NCI-H1436 treated with DMSO at 0.1 percent for 48 hours (cell line): ENCODE data around the gene ST6GALNAC3.

Source experiments
- DNase-seq: peaks from one replicate; lab custom pipeline; 2025; lab: John Stamatoyannopoulos, UW

The ST6GALNAC3 gene

DNA sequence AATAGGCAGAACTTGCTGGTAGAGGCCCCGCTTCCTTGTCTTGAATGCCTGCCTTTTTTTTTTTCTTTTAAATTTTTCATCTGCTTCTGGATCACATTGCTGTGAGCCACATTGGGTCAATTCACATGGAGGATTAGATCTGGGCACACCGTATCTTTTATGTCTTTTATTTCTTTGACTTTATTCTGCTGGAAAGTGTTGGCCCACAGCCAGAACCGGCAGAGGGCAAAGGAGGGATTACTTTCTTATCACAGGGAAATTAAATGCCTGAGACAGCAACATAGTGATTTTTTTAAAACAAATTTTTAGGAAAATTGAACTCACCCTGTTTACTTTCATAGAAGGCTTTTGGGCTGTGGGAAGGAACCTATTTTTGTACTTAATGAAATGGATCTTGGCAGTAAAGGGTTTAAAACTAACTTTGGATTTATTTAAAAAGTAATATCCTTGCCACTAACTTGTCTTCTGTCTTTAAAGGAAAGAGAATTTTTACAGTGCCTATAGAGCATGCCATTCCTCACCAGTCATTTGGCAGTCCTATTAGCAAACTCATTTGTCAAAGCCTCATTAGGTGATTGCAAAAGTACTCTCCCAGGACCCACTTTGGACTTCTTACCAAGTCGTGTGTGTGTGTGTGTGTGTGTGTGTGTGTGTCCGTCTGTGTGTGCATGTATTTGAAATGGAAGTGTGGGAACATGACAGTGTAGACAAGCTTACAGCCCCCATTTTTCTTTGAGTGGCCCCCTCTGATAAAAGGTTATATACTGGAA lies 68.4 kb downstream of the ST6GALNAC3 start:
- no peak for DNase-seq

GRCh38 chr1:76144247-76144646 lies 69.7 kb downstream of the ST6GALNAC3 start:
- DNase-seq: no peak

- DNase-seq: no peak
Measured at GRCh38 chr1:76145332-76145731, 70.8 kb downstream of the ST6GALNAC3 start.

DNA sequence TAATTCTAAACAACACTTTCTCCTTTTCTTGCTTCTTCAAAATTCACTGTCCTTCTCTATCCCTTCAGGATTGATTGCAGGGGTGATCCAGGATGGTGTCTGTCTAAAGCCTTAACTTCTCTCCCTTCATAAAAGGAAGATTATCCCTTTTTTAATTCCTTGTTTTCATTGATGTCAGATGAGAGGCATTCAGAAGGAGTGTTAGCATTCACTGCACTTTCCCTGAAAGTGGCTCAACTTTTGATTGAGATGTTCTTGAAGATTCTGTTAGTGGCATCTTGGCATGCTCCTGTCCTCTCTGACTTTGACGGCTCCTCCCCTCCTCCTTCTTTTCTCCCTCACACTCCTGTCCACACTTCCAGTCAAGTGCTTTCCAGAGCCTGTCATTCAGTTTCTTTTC lies 71.6 kb downstream of the ST6GALNAC3 start:
- no peak for DNase-seq

DNA sequence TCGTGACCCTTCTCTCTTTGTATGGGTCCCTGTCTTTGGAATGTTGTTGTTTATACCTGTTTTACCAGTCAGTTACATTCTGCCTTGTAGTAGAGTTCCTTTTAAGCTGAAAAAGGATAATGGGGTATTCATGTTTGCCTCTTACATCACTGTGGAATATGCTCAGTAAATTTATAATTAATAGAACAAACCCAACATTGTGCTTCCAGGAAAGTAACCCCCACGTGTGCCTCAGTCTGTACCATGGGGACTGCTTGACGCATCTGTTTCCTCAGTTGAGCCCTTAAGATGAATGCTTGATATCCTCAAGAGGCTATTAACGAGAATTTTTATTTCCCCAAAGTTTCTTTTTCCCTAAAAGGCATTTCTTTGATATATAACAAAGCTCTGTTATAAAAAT lies 73.4 kb downstream of the ST6GALNAC3 start:
- no peak for DNase-seq

GRCh38 chr1:76148460-76148859 lies 73.9 kb downstream of the ST6GALNAC3 start:
- DNase-seq: no peak

DNA sequence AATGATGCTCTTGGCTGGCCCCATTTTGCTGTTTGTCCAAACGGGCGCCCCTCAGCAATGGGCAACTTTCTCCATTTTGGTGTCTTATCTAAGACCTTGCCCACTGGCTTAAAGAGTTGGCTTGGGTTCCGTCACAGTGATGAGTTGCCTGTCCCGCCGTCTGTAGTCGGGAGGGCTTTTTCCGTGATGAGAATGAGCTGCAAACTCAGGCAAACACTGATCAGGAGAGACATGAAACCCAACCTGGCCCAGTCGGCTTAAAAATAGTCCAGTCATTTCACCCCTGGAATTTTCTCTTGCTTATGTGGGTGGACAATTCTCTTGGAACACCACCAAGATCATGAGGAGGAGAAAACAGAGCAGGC lies 79.3 kb downstream of the ST6GALNAC3 start:
- DNase-seq: no peak

DNA sequence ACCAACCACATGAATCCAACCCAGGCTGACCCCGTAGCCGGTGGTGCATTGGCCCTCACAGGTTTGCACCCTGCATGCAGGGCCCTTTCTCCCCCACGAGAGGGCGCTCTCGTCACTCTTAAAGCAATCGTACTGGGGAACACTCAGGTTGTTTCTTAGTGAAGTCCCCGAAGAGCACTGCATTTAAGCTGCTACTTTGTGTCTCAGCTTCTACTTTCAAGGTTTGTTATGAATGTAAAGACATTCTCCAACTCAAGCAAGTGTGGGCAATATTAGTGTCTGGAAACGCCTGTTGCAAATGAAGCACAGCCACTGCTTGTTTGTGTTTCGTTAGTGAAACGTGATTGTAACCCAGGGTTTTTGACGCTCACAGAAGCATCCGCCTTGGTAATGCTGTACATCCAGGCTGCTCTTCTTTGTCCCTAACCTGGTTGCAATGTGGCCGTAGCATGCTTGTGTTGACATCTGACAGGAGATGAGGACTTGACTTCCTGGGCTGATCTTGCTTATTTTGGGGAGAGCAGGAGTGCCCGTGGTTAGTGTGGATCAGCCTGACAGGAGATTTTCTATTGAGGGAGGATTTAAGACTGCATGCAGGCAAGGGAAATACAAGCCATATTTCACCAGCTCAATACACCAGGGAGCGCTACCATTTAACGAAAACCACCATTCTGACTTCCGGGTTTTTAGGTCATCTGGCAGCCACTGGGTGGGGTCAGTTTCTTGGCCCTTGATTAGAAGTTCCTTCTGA lies 79.8 kb downstream of the ST6GALNAC3 start:
- peak; percentile 61 for DNase-seq

DNA sequence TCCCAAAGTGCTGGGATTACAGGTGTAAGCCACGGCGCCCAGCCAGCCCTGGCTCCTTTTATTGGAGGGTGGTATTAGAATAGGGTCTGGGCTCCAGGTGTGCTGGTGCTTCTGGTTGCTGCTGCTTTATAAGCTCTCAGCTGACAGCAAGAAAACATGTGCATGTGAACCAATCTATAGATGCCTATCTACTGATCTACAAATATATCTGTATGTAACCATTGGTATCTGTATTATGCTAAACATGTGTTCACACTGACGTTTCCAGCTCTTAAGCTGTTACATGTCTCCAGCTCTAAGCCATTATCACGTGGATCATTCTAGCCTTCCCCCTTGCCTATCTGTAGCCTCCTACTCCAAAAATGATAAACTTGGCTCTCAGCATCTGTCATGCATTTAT lies 82.4 kb downstream of the ST6GALNAC3 start:
- DNase-seq: no peak

DNA sequence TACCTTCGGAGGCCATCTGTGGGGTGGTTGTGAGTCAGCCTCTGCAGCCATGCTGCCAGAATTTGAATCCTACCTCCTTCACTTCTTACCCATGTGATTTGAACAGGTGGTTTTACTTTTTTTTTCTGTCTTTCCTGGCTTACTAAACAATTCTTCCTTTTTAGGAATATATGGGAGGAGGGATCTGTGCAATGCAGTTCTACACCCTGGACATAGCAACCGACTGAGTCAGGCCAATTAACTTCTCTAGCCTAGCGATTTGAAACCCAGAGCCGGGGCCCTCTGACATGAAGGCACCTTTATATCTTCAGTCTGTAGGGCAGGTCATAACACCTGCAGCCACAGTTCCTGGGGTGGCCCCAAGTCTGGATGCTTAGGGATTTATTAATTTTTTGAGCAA lies 83.6 kb downstream of the ST6GALNAC3 start:
- no peak for DNase-seq

DNA sequence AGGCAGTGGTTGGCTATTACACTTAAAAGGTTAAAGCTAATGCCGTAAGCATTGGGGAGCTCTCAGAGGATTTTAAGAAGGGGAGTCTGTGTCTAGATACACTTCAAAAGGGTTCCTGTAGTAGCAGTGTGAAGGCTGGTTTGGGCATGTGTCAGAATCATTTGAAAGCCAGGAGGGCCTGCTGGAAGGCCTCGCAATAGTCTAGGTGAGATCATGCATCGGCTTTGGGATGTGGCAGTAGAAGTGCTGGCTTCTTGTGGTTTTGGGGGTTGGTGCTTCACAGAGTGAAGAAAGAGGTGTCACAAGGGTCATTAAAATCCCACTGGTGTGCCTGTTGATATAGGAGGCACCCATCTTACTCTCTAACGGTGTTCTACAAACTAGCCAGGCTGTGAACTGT lies 85.7 kb downstream of the ST6GALNAC3 start:
- no peak for DNase-seq

- no peak for DNase-seq
Measured at GRCh38 chr1:76161451-76161850, 86.9 kb downstream of the ST6GALNAC3 start.

- DNase-seq: no peak
Measured at GRCh38 chr1:76162254-76162653, 87.7 kb downstream of the ST6GALNAC3 start.

DNA sequence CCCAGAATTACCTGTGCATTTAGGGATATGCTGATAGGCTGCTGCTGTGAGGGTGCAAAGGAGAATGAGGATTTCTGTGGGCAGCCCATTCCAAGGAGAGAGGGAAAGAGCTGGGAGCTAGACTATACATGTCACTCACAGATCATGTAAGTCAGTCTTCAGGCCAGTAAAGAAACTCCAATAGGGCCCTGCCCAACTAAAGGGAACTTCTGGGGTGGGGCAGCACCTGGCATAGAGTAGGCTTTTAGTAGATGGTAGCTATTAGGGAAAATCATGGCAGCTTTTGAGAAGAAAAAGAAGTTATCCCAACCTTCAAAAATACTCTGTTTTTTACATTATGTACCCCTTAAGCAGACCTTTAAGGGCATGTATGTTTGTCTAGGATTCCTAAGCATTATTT lies 89.6 kb downstream of the ST6GALNAC3 start:
- no peak for DNase-seq

- no peak for DNase-seq
Measured at GRCh38 chr1:76170084-76170483, 95.5 kb downstream of the ST6GALNAC3 start.

GRCh38 chr1:76170513-76170912 lies 96.0 kb downstream of the ST6GALNAC3 start:
- DNase-seq: no peak

GRCh38 chr1:76176000-76176399 lies 101.5 kb downstream of the ST6GALNAC3 start:
- DNase-seq: no peak

DNA sequence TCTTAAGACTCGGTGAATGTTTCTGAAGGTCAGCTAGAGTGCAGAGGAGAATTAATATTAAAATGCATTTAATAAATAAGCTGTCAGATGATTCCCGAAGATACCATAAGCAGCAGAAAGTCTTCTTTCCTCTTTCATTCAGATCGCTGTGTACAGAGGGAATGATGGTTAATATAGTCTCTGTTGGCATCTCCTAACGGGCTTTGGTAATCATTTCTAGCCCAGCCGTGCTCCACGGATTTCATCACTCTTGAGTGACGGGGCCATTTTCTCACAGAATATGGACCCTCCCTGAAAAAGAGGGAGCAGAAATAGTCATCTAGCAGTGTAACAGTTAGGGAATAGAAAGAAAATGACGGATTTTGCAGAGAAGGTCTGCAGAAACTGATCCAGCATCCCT lies 103.1 kb downstream of the ST6GALNAC3 start:
- no peak for DNase-seq

DNA sequence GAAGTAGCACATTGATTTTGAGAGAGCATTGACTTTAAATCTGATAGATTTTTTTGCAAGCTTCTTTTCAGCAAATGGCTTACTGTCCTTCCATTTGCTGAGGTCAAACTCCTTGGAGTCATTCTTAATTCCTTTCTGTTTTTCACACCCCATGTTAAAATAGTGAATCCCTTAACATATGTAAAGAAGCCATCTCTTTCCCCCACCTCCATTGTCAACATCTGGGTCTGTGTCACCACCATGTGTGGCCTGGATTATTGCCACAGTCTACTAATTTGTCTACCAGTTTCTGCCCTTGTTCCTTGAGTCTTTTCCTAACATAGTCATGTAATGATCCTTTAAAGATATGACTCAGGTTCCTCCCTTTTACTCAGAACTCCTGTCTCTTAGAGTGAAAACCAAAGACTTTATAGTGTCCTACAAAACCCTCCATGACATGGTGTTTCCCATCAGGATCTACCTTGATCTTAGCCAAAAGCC lies 104.7 kb downstream of the ST6GALNAC3 start:
- DNase-seq: no peak

- DNase-seq: no peak
Measured at GRCh38 chr1:76185207-76185606, 110.7 kb downstream of the ST6GALNAC3 start.

DNA sequence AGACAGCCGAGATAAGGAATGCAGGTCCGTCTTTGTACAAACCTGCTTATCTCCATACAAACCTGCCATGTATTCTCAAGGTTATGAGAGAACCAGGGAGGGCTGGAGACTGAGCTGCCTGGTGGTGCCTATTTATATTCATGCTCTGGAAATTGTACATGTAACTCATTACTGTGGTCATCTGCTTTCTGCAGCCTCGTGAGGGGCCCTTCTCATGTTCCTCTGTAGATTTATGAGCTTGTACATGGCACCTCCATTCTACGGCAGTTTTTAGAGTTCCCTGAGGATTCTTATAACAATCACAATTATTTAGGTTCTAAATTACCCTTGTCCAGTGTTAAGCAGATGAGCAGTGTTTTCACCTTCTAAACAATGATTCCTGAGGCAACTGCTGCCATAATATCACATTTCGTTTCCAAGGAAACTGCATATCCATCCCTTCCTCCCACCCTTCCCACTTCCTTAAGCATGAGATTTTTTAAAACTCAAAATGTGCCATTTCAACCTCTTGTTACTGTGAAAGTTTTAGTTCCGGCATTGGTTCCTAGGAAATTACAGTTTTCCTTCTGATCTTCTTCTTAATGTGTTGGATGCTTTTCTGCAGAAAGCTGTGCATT lies 112.1 kb downstream of the ST6GALNAC3 start:
- no peak for DNase-seq

- DNase-seq: no peak
Measured at GRCh38 chr1:76187436-76187835, 112.9 kb downstream of the ST6GALNAC3 start.

GRCh38 chr1:76189310-76189709 lies 114.8 kb downstream of the ST6GALNAC3 start:
- no peak for DNase-seq
